Right lobe of liver (tissue), 6 donors: ENCODE results near the gene STX3. TPM values are rescaled to one million over a fixed set of nuclear protein-coding genes. Genes with fewer than 3 reads are reported as not detected.
A peak's percentile ranks its signal among the peaks of the same experiment; 100 is the strongest.
"Not testable (repeated sequence)": the region's sequence is repeated elsewhere in the genome, so short reads cannot be mapped to it uniquely, and the experiment has no call there.

Experiments used
- ATAC-seq, 4 donors: fragments of 200-7000 bp; cut with Tn5 transposase; one replicate each; pipeline ENCODE4 v1.9.1; 2020; ENCODE audit warnings: mild to moderate bottlenecking in 4 of 4, moderate library complexity in 4 of 4
- DNase-seq, 3 donors: peaks; one replicate each; pipeline ENCODE4 v3.0.0-alpha.2; 2020
- H3K27ac ChIP-seq, 3 donors: fragments of 200-600 bp; one replicate each; pipeline ENCODE4 v1.8.0; 2022
- H3K27me3 ChIP-seq, 2 donors: fragments of 200-600 bp; one replicate each; pipeline ENCODE4 v1.8.0; 2022
- H3K36me3 ChIP-seq, 4 donors: fragments of 200-600 bp; sonication (generic) in 1 of 4; one replicate each; pipeline versions ENCODE4 v1.5.1 to v1.8.0; 2017 to 2022; ENCODE audit warnings: control low read depth in 1 of 4
- H3K4me1 ChIP-seq, 4 donors: fragments of 200-600 bp; sonication (generic) in 1 of 4; one replicate each; pipeline versions ENCODE4 v1.5.1 to v1.8.0; 2017 to 2022; ENCODE audit warnings: control low read depth in 1 of 4
- H3K4me3 ChIP-seq, 3 donors: fragments of 200-600 bp; one replicate each; pipeline ENCODE4 v1.8.0; 2022
- H3K9me3 ChIP-seq, 4 donors: fragments of 200-600 bp; sonication (generic) in 1 of 4; one replicate each; pipeline versions ENCODE4 v1.5.1 to v1.8.0; 2017 to 2022; ENCODE audit warnings: control low read depth in 1 of 4
- CTCF ChIP-seq, 4 donors: fragments of 200-600 bp in 3 of 4; fragments of 450-650 bp in 1 of 4; IDR thresholded peaks; one replicate each; pipeline versions ENCODE4 v1.5.1 to v1.8.0; 2016 to 2022; ENCODE audit warnings: antibody characterized with exemption in 4 of 4, mild to moderate bottlenecking in 2 of 4
- POLR2A ChIP-seq: fragments of 450-650 bp; IDR thresholded peaks from one replicate; pipeline ENCODE4 v1.6.1; 2017; ENCODE audit warnings: antibody characterized with exemption, mild to moderate bottlenecking
- WGBS: methylation state at CpG from one replicate; pipeline ENCODE4 v1.1.6; 2018; ENCODE audit warnings: low coverage, low lambda C conversion rate; ENCODE audit not compliant: insufficient coverage; ENCODE audit errors: missing lambda C conversion rate; 5-methylcytosine and 5-hydroxymethylcytosine counted together
- intact Hi-C, 2 donors: fragments of 100-400 bp; cut with DNase I; formaldehyde crosslinking; loops; one replicate each; pipeline versions ENCODE4 v1.11.2 to v1.14.1; 2022
- total RNA-seq, 6 experiments: library from RNA; depleted of rRNA in 2 of 6; stranded (reverse); fragments of >200 nt in 2 of 6; fragmentation: NEBNext Ultra II Directional in 3 of 6; extraction: Animal tissue kit (Norgen Biotek cat#: 25700) in 3 of 6; gene quantifications; one replicate each; pipeline versions ENCODE4 v1.1.0 to v1.2.4, GENCODE V29; 2016 to 2023
- donor health status: DM: no; HTN: yes; CAD: no.
- donor health status: DM: no; HTN: no; CAD: no.
- donor health status: DM: no; HTN: no; CAD: no.
- donor health status: DM: no; HTN: yes; CAD: no.
- donor health status: DM: no; HTN: yes; CAD: no.

The STX3 gene
- total RNA-seq, 6 experiments from 2014 or later: 4.5 to 16.5 (median 8.6) TPM

- WGBS: 13% methylated on average over 2 of the region's 2 CpGs
- DNase-seq (no peak), ATAC-seq (peak in 2 of 4 donors; percentile 45 to 76)
- Histone ChIP-seq H3K4me1 (no peaks in the 10 kb centered on the region), H3K27me3 (no peaks in the 10 kb centered on the region), H3K27ac (no peak overlapping the region), H3K4me3 (no peak overlapping the region), H3K36me3 (no peaks in the 10 kb centered on the region), H3K9me3 (no peaks in the 10 kb centered on the region)
- intact Hi-C loops: no loop called here
- no peak for TF ChIP-seq POLR2A
- TF ChIP-seq CTCF (IDR thresholded peaks at IDR 0.05): no peak
Measured at GRCh38 chr11:59849129-59849528, 94.0 kb downstream of the STX3 start.

GRCh38 chr11:59849551-59849950 lies 94.4 kb downstream of the STX3 start:
- ATAC-seq, H3K4me1 ChIP-seq, H3K9me3 ChIP-seq, H3K36me3 ChIP-seq, DNase-seq, H3K27ac ChIP-seq, H3K4me3 ChIP-seq, intact Hi-C loops, H3K27me3 ChIP-seq: not testable (repeated sequence)
- 57% methylated on average over 1 of the region's 2 CpGs for WGBS

GRCh38 chr11:59851416-59851815 lies 96.2 kb downstream of the STX3 start:
- H3K4me1 ChIP-seq, H3K4me3 ChIP-seq, DNase-seq, ATAC-seq, intact Hi-C loops, H3K27ac ChIP-seq, H3K27me3 ChIP-seq, H3K36me3 ChIP-seq, H3K9me3 ChIP-seq: not testable (repeated sequence)
- WGBS: 80% methylated on average over 5 of the region's 5 CpGs

DNA sequence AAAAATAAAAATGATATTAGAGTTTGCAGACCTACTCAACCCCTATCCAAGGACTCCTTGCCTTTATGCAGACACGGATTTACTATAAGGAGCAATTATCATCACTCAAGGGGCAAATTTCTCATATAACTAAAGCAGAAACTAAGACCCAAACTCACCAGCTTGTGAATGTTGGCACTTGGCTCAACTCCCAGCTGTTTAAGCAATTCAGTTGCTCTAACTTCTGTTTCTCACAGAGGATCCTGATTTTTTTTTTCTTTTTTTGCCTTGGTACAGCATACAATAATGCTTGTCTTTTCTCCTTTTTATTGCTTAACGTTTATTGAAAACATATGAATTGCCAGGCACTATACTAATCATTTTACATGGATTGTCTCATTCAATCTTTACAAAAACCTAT lies 99.7 kb downstream of the STX3 start:
- H3K4me3 ChIP-seq: no peak overlapping the region
- no peaks in the 10 kb centered on the region for H3K9me3 ChIP-seq
- TF ChIP-seq CTCF (IDR thresholded peaks at IDR 0.05): no peak
- no peak for TF ChIP-seq POLR2A
- H3K4me1 ChIP-seq: no peaks in the 10 kb centered on the region
- DNase-seq (no peak), ATAC-seq (no peak)
- H3K36me3 ChIP-seq: no peaks in the 10 kb centered on the region
- no peaks in the 10 kb centered on the region for H3K27me3 ChIP-seq
- 30% methylated on average over 2 of the region's 2 CpGs for WGBS
- no peak overlapping the region for H3K27ac ChIP-seq
- intact Hi-C loops: no loop called here

Other genes with a start within 250 kb of the STX3 start
- gene OR4D9, start 243.8 kb upstream of the STX3 start, total RNA-seq: not detected
- 10 to 100 TPM; 44.9 to 65.4 (median 52.4) TPM for gene OSBP, start 139.6 kb upstream of the STX3 start, total RNA-seq
- gene PATL1, start 86.3 kb upstream of the STX3 start, total RNA-seq: 10 to 100 TPM; 13.8 to 27.6 (median 21.1) TPM
- not detected for gene OR10V1, start 41.5 kb upstream of the STX3 start, total RNA-seq
- gene MRPL16, start 55.4 kb downstream of the STX3 start, total RNA-seq: 10 to 100 TPM; 30.6 to 48.3 (median 37.3) TPM
- not detected for gene CBLIF, start 90.1 kb downstream of the STX3 start, total RNA-seq
- gene TCN1, start 111.1 kb downstream of the STX3 start, total RNA-seq: under 1 TPM in 2 of 6 experiments, not detected in 4; 0.55 to 0.62 TPM
- not detected for gene OOSP3, start 123.4 kb downstream of the STX3 start, total RNA-seq
- gene OOSP1, start 183.1 kb downstream of the STX3 start, total RNA-seq: not detected
- gene OOSP4A, start 208.7 kb downstream of the STX3 start, total RNA-seq: not detected